GM10248 (cell line): Measurements from ENCODE around the gene MAP2K2.

Experiments
- CTCF ChIA-PET: fragments of 300-600 bp; sonication (Branson Sonifier 250); formaldehyde crosslinking; extraction: SDS; loops from one replicate; lab custom pipeline; 2021; ENCODE audit warnings: antibody characterized with exemption; lab: Yijun Ruan, JAX
- POLR2A ChIA-PET: fragments of 350-650 bp; sonication (Branson Sonifier 250); formaldehyde crosslinking; extraction: SDS; loops from one replicate; lab custom pipeline; 2020; ENCODE audit warnings: antibody characterized with exemption; lab: Yijun Ruan, JAX
- DNase-seq: peaks from one replicate; pipeline ENCODE4 v3.0.0; 2012; ENCODE audit errors: extremely low spot score
- TF ChIP-seq, protein P1 (sequence below): IDR thresholded peaks from 2 replicates; pipeline ENCODE4 v1.5.1; 2012; ENCODE audit warnings: mild to moderate bottlenecking, low read depth; ENCODE audit errors: extremely low read depth, missing control alignments, control extremely low read depth

The MAP2K2 gene

DNA sequence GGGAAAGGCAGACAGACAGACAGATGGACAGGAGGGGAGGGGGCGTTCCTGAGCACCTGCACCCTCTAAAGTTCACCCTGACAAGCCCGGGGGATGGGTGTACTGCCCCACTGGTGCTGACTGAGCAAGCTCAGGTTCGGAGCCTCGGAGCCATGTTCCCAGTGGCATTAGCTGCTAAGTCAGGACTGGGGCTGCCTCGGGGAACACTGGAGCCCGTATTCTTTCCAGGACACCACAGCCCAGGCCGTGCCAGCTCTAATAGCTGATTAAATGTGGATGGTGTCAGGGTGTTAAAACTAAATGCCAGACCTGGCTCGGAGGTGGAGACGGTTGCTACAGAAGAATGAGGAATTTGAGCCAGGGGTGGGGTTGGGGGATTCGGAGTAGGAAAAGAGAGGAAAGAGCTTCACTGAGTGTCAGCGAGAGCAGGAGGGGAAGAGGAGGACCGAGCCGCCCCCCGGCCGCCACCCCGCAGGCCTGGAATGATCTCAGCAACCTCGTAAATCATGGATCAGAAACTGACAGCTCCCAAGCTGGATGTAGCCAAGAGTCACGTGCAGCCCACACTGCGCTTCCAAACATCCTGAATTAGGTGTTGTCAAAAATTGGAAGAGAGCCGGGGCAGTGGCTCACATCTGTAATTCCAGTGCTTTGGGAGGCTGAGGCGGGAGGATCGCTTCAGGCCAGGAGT is 10.4 kb downstream of the MAP2K2 start:
- CTCF ChIA-PET = interaction anchor here (6.0 kb wide), 1 partner anchor 27 kb away, joined by 46 read pairs; no protein-coding TSS in a partner anchor
- POLR2A ChIA-PET = no interaction called here
- no peak for DNase-seq
- TF ChIP-seq, protein P1, sequence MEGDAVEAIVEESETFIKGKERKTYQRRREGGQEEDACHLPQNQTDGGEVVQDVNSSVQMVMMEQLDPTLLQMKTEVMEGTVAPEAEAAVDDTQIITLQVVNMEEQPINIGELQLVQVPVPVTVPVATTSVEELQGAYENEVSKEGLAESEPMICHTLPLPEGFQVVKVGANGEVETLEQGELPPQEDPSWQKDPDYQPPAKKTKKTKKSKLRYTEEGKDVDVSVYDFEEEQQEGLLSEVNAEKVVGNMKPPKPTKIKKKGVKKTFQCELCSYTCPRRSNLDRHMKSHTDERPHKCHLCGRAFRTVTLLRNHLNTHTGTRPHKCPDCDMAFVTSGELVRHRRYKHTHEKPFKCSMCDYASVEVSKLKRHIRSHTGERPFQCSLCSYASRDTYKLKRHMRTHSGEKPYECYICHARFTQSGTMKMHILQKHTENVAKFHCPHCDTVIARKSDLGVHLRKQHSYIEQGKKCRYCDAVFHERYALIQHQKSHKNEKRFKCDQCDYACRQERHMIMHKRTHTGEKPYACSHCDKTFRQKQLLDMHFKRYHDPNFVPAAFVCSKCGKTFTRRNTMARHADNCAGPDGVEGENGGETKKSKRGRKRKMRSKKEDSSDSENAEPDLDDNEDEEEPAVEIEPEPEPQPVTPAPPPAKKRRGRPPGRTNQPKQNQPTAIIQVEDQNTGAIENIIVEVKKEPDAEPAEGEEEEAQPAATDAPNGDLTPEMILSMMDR = no peak

DNA sequence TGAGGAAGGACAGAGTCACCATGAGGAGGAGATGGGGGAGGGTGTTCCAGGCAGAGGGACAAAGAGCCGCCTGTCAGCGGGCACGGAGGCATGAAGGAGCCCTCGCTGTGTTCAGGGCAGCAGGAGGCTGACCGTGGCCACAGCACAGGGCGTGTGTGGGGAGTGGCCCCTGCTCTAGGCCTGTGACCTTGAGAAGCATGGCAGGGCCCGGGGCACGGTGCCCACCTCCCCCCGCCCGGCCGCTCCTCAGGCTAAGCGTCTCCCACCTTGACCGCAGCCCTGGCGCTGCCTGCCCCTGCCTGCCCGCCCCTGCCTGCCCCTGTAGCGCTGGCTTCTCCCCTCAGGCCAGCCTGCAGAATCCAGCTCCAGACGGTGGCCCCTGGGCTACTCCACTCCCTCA is 11.6 kb downstream of the MAP2K2 start:
- TF ChIP-seq, protein P1 = no peak
- POLR2A ChIA-PET = no interaction called here
- CTCF ChIA-PET = interaction anchor here (0.8 to 6.0 kb wide), 2 partner anchors 28 to 125 kb away, joined by 3 to 46 read pairs; no protein-coding TSS in a partner anchor
- no peak for DNase-seq

DNA sequence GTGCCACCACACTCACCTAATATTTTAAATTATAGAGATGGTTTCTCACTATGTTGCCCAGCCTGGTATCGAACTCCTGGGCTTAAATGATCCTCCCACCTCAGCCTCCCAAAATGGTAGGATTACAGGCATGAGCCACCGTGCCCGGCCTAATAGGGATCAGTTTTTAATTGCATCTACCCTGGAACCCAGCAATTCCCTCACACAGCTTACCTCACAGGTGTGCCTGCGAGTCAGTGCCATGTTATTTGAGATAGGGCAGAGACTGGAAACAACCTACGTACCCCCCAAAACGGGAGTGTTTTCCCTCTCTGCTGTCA is 14.3 kb downstream of the MAP2K2 start:
- ChIA-PET POLR2A (interaction anchor here (0.6 to 1.0 kb wide), 4 partner anchors 18 to 1611 kb away, joined by 3 to 5 read pairs (median 4); partner anchors contain the start of genes EEF2 and PIAS4), CTCF (interaction anchor here (0.7 to 1.6 kb wide), 5 partner anchors 11 to 98 kb away, joined by 3 to 12 read pairs (median 5); no protein-coding TSS in a partner anchor)
- TF ChIP-seq, protein P1 = no peak
- no peak for DNase-seq

DNA sequence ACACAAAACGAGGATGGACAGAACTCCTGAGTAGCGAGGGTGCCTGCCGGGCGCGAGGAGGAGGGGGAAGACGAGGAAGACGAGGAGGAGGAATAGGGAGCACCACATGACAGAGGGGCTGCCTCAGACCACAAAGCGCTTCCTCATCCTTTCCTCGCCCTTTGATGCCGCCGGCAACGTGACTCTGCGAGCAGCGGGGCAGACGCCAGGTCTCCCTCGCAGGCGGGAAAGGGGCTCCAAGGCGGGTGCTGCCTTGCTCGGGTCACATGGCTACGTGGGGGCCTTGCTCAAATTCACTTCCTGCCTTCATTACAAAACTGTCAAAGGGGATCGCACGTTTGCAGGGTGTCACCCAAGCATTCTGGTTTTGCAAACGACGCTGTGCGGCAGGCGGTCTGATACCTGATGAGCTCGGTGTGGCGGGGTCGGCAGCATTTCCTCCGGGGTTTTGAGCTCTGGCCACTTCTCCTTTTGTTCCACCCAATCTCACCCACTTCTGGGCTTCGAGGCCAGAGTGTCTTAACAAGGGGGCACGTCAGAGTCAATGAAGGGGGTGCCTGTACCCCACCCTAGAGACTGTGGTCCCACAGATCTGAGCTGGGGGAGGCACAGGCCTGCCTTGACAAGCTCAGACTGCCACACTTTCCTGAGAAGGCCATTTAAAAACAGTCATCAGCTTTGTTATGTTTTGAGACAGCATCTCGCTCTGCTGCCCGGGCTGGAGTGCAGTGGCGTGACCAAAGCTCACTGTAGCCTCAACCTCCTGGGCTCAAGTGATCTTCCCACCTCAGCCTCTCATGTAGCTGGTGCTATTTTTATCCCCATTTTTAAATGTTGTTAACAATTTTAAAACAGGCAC is 14.9 kb downstream of the MAP2K2 start:
- DNase-seq = peak; percentile 86
- ChIA-PET CTCF (interaction anchor here (0.7 to 1.6 kb wide), 5 partner anchors 10 to 99 kb away, joined by 3 to 12 read pairs (median 5); no protein-coding TSS in a partner anchor), POLR2A (interaction anchor here (0.6 to 1.0 kb wide), 4 partner anchors 18 to 1612 kb away, joined by 3 to 5 read pairs (median 4); partner anchors contain the start of genes EEF2 and PIAS4)
- TF ChIP-seq, protein P1 = no peak

DNA sequence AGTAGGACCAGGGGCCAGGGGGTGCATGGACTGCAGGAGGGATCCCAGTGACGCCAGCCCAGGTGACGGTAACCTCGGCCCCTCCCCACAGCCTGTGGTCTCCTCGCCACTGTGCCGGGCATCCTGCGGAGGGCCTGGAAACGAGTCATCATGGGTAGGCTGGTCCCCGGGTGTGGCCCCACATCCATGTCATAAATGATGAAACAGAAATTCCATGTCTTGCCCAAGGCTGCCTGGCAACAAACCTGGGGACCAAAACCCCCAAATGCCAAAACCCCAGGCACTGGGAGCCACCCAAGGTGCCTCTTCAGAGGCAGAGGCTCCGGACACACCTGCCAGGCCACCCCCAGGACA is 20.9 kb downstream of the MAP2K2 start:
- no peak for DNase-seq
- TF ChIP-seq, protein P1 = no peak
- CTCF ChIA-PET = interaction anchor here (1.3 to 1.6 kb wide), 3 partner anchors 16 to 115 kb away, joined by 3 to 4 read pairs (median 3); no protein-coding TSS in a partner anchor
- POLR2A ChIA-PET = no interaction called here

DNA sequence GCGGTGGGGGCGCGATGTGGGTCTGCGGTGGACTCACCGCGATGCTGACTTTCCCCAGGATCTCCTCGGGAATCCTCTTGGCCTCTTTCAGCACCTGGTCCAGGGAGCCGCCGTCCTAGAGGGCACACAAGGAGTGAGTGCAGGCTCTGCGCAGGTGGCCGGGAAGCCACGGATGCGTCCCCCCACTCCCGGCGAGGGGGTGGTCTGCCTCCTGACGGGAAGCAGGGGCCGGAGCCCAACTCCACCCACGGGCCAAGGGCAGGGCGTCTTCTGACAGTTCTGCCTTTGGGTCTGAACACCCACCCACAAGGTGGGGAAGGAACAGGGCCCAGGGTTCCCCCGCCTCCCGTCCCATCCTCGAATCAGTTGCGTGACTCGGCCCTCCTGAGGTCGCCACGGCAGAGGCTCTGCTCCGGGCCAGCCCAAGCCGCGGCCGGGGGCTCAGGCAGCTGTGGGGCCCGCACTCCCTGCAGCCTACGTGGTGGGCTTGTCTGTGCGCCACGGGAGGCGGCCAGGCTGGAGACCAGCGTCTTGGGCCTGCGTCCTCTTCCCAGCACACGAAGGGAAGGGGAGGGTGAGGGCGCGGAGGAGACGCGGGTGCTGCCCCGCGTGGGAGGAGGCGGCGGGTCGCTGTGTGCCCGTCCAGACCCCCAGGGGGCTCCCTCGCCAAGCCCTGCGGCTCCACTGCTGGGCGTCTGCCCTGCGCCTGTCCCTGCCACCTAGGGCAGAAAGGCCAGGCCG is 21.4 kb downstream of the MAP2K2 start:
- TF ChIP-seq, protein P1 = no peak
- DNase-seq = no peak
- POLR2A ChIA-PET = no interaction called here
- CTCF ChIA-PET = no interaction called here
